AG09309 (cell line): ENCODE data around the gene ZNF438.

Source experiments
- DNase-seq: peaks from one replicate; pipeline ENCODE4 v3.0.0-alpha.2; 2010; ENCODE audit warnings: low read depth
- H3K4me3 ChIP-seq: 2 replicates; pipeline ENCODE4 v1.5.1; 2011; ENCODE audit warnings: mild to moderate bottlenecking, low read depth, low read length, moderate library complexity; ENCODE audit not compliant: control insufficient read depth
- CTCF ChIP-seq: IDR thresholded peaks from 2 replicates; pipeline ENCODE4 v1.5.1; 2011; ENCODE audit warnings: mild to moderate bottlenecking, low read depth, low read length, inconsistent platforms; ENCODE audit not compliant: insufficient read depth, control insufficient read depth; ENCODE audit errors: missing control alignments

ZNF438 gene

DNA sequence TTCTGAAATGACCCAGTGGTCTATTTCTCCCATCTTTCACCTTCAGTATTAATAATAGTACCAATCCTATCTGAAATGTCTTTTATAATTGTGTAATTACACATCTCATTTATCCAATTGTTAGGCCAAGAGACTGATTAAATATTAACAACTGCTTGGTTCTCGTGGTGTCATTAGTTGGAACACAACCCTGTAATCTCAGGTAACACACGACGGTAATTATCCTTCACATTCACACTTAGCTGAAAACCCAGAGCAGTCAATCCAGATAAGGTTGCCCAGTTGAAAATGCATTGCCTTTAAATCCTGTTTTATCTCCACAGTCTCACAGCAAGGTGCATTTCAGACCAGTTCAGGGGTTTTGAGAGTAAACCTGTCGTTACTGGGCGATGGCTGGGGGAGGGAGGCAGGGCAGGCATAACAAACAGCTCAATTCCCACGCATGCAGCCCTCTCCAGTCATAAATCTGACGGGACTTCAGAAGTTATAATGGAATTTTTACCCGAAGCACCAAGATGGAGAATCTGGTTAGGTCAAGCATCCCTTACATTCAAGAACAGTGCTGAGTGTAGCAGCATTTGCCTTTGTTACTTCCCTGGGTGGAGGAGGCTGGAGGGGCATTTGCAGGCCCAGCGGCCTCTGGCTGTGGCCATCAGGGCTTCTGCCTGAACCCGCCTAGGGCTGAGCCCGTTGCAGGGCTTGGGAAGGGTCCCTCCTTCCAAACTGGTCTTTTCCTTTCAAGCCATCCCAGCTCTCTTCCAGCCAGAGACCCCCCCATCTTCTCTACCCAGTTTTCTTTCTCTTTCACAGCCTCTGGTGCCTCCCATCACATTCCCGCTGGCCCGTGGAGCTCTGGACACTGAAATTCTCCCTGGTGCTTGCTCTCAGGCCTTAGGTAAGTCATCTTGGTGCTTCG lies 201.1 kb downstream of the ZNF438 start:
- no peak overlapping the region for H3K4me3 ChIP-seq
- no peak for DNase-seq
- no peak for TF ChIP-seq CTCF

- H3K4me3 ChIP-seq = no peak overlapping the region
- DNase-seq = no peak
- no peak for TF ChIP-seq CTCF
These were observed 201.8 kb downstream of the ZNF438 start for GRCh38 chr10:30829901-30830300.

- no peak overlapping the region for H3K4me3 ChIP-seq
- no peak for TF ChIP-seq CTCF
- DNase-seq = no peak
These were observed 203.0 kb downstream of the ZNF438 start for GRCh38 chr10:30828680-30829079.

DNA sequence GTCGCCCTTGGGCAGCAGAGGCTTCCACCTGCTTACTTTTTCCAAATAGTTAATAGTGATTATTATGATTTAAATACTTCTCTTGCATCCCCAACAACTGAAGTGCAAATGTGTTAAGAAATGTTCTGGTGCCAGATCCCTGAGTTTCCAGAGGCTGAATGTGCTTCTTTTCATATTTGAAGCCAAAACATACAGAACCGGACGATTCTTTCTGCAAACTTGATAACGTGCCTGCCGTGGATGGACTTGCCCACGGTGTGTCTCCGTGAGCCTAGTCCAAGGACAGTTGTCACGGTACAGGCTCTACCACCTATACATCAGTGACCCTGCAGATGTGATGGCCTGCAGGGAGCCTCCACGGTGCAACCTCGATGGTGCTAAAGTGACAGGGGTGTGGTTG lies 203.5 kb downstream of the ZNF438 start:
- TF ChIP-seq CTCF = no peak
- H3K4me3 ChIP-seq = no peak overlapping the region
- DNase-seq = no peak

- TF ChIP-seq CTCF = no peak
- DNase-seq = no peak
- H3K4me3 ChIP-seq = no peak overlapping the region
These were observed 204.0 kb downstream of the ZNF438 start for GRCh38 chr10:30827531-30828120.

DNA sequence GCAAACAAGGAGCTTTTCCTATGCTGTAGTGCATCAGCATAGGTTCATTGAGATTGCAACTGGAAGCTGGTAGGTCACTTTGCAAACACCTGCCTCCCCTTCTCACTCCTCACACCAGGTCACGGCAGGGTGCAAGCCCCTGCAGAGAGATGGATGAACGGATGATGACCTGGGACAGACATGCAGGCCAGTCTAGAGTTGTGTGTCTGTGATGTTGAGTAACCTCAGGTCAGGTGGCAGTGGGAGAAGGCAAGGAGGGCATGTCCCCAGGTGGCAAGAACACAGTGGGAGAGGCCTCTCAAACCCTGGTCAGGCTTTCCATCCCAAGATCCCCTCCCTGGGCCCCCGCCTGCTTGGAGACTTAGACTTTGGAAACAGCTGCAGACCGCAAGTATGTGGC lies 205.0 kb downstream of the ZNF438 start:
- no peak for TF ChIP-seq CTCF

More for the DNA sequence above, 205.0 kb downstream of the ZNF438 start:
- no peak for DNase-seq
- H3K4me3 ChIP-seq = no peak overlapping the region
